Mammary epithelial cell (primary cell): ENCODE measurements around the gene GADD45B.

ENCODE experiments used
- CTCF ChIP-seq, 2 donors: IDR thresholded peaks in 1 of 2; conservative IDR thresholded peaks in 1 of 2; 2 replicates each; pipeline ENCODE4 v1.5.1; 2011 to 2012; ENCODE audit warnings: inconsistent platforms in 2 of 2, low read length in 2 of 2, mild to moderate bottlenecking in 2 of 2, control low read depth in 1 of 2, low read depth in 1 of 2; ENCODE audit not compliant: insufficient read depth in 1 of 2; ENCODE audit errors: extremely low read depth in 1 of 2
- EZH2 ChIP-seq: IDR thresholded peaks from 2 replicates; pipeline ENCODE4 v1.6.1; 2012; ENCODE audit warnings: low read length, inconsistent platforms, borderline replicate concordance

DNA sequence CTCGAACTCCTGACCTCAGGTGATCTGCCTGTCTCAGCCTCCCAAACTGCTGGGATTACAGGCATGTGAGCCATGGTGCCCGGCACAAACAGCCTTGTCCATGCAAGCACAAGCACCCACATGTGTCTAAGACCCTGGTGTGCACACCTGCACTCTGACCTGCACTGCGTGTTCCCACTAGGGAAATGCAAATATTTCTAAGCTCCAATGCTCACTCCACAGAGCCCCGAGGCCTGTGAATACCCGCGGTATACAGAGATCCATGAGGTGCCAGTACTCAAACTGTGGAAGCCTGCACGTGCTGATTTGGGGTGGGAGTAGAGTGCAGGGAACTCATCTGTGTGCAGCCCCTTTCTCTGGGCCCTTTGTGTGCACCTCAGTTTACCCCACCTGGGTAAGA is 14.7 kb downstream of the GADD45B start:
- TF ChIP-seq EZH2: no peak
- no peak for TF ChIP-seq CTCF (conservative IDR thresholded peaks at IDR 0.05 in 1 of 2, IDR thresholded peaks at IDR 0.05 in 1 of 2; ENCODE audit: extremely low read depth in 1 of 2, insufficient read depth in 1 of 2, low read depth in 1 of 2, low read length in 2 of 2)
